GM18502 (cell line): ENCODE results near the gene YEATS2.

Experiments
- ATAC-seq: cut with Tn5 transposase; IDR thresholded peaks from one replicate; pipeline ENCODE4 v1.9.1; 2021; ENCODE audit warnings: mild to moderate bottlenecking; ENCODE audit not compliant: unreplicated experiment, poor library complexity

YEATS2 gene

DNA sequence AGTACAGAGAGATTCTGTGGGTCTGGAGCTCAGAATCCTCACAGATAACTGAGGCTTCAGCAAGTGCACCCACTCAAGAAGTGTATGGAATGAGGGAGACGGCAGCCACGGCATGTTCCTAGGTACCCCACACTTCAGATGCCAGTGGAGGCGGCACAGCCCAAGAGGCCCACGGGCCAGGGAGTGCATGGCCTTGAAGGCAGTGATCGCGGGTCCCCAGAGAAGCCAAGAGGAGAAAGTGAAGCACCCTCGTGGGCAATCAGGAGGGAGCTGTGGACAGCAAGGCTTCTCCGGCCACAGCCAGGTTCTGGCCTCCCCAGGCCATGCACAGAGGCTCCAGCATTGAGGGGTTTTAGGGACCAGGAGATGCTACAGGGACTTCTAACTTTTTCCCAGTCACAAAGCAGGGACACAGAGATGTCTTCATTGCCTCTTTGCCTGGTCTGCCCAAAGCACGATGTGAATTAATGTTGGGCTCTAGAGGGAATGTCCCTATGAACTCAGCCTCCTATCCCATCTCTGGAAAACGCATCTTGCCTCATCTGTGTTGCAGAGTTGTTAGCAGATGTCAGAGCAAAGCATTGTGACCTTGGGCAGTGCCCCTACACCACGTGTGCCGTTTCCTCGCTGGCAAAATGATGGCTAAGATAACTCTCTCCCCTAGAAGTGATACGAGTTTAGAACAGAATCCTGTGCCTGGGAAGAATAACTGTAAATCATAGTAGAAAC lies 130.4 kb downstream of the YEATS2 start:
- no peak for ATAC-seq

- ATAC-seq = no peak
Observed at GRCh38 chr3:183828538-183828870, 130.9 kb downstream of the YEATS2 start.

GRCh38 chr3:183829466-183829865 lies 131.9 kb downstream of the YEATS2 start:
- no peak for ATAC-seq

DNA sequence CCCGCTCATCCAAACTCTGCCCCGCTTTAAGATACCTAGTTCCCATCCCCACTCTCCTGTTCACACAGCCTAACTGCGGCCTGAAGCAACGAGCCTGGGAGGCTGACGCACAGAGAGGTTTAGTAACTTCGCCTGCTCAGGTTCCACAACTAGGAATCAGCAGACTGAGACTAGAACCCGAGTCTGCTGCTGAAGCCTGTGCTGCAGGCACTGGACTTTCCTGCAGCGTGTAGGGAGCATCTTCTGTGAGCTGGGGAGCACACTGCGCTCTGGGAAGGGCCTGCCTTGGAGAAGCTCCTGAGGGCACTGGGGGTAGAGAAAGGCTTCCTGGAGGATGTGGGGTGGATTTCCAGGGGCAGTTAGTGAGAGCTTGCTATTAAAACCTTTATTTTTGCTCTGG lies 132.6 kb downstream of the YEATS2 start:
- no peak for ATAC-seq

- ATAC-seq = no peak
Observed at GRCh38 chr3:183833516-183833915, 135.9 kb downstream of the YEATS2 start.

DNA sequence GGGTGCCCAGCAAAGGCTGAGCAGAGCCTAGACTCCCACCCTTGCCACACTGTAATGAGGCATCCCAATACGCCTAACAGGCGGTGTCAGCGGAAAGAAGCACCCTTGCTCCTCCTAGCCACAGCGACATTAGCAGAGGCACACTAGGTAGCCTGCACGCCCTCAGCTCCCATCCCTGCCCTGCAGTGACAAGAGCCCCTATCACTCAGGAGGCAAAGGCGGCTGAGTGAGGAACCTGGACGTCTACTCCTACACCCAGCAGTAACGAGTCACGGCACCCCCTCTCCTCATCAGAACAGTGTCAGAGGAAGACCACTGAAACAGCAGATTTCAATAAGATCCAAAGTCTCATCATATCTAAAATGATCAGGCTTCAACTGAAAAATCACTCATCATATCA lies 139.8 kb downstream of the YEATS2 start:
- no peak for ATAC-seq

DNA sequence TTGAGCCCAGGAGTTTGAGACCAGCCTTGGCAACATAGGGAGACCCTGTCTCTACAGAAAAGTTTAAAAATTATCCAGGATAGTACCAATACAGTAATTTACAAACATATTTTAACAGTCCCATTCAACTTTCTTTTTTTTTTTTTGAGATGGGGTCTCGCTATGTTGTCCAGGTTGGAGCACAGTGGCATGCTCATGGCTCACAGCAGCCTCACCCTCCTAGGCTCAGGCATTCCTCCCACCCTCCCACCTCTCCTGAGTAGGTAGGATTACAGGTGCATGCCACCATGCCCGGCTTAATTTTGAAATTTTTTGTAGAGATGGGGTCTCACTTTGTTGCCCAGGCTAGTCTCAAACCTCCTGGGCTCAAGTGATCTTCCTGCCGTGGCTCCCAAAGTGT lies 140.3 kb downstream of the YEATS2 start:
- ATAC-seq = no peak

GRCh38 chr3:183839751-183840150 lies 142.2 kb downstream of the YEATS2 start:
- no peak for ATAC-seq

- no peak for ATAC-seq
Observed at GRCh38 chr3:183844606-183845005, 147.0 kb downstream of the YEATS2 start.

- ATAC-seq = no peak
Observed at GRCh38 chr3:183845090-183845489, 147.5 kb downstream of the YEATS2 start.

- no peak for ATAC-seq
Observed at GRCh38 chr3:183845608-183846288, 148.2 kb downstream of the YEATS2 start.

DNA sequence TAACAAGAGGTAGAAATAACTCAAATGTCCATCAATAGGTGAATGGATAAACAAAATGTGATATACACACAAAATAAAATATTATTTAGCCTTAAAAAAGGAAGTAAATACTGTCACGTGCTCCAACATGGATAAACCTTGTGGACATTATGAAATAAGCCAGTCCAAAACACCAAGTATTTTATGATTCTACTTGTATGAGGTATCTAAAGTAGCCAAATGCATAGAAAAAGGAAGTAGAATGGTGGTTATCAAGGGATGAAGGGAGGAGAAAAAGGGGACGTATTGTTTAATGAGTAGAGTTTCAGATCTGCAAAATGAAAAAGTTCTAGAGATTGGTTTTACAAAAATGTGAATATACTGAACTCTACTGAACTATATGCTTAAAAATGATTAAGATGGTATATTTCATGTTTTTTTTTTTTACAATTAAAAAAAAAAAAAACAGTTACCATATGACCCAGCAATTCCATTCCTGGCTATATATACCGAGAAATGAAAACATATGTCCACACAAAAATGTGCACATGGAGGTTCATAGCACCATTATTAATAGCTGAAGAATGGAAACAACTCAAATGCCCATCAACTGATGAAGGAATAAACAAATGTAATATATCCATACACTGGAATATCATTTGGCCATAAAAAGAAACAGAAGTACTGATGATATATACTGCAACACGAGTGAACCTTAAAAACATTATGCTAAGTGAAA lies 156.9 kb downstream of the YEATS2 start:
- ATAC-seq = no peak

DNA sequence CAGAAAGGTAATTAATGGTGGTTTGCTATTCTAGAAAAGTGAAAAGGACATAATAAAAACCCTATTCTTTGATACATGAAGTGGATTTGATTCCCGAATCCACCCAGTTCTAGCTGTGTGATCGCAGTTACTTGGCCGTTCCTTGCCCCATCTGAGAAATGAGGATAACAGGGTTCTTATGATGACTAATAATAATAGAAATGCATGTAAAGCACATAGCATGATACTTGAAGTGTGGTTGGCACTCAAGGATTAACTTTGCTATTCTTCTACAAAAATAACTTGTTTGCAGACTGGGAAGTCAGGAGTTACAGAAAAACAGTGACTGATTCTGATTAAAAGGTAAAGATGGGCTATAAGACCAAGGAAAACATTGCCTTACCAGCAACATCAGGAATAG lies 160.3 kb downstream of the YEATS2 start:
- ATAC-seq = no peak
